Caco-2 (cell line): Measurements from ENCODE around the gene ADARB1. TPM values are rescaled to one million over a fixed set of nuclear protein-coding genes. Genes with fewer than 3 reads are reported as not detected.

Experiments
- BruUV-seq: library from RNA; stranded (reverse); fragments of 400-500 nt; replicated peaks from 2 replicates; lab custom pipeline; 2021; lab: Mats Ljungman, UMichigan
- CTCF ChIA-PET: fragments of 300-600 bp; sonication (Branson Sonifier 250); formaldehyde crosslinking; loops from one replicate; lab custom pipeline; 2022; ENCODE audit warnings: antibody characterized with exemption; lab: Charles Lee
- POLR2A ChIA-PET: fragments of 300-600 bp; sonication (Branson Sonifier 250); formaldehyde crosslinking; loops from one replicate; lab custom pipeline; 2022; ENCODE audit warnings: antibody characterized with exemption; lab: Charles Lee
- DNase-seq, 2 experiments: peaks; one replicate each; pipeline versions ENCODE4 v3.0.0 to v3.0.0-alpha.2; 2020 to 2022
- H3K27me3 ChIP-seq: replicated peaks from 2 replicates; pipeline ENCODE4 v1.6.0; 2011; ENCODE audit warnings: low read length; ENCODE audit not compliant: control insufficient read depth, insufficient read depth
- H3K36me3 ChIP-seq: 2 replicates; pipeline ENCODE4 v1.5.1; 2011; ENCODE audit warnings: low read length; ENCODE audit not compliant: control insufficient read depth, insufficient read depth
- H3K4me1 ChIP-seq: fragments of 250-450 bp; sonication (Bioruptor Pico); 2 replicates; pipeline ENCODE4 v1.5.1; 2020; ENCODE audit warnings: mild to moderate bottlenecking
- H3K4me3 ChIP-seq: 2 replicates; pipeline ENCODE4 v1.5.1; 2011; ENCODE audit warnings: low read depth, mild to moderate bottlenecking, control low read depth, low read length
- H3K9me3 ChIP-seq: fragments of 250-450 bp; sonication (Bioruptor Pico); 2 replicates; pipeline ENCODE4 v1.5.1; 2020; ENCODE audit warnings: mild to moderate bottlenecking, moderate library complexity
- H3K27ac Mint-ChIP-seq: one replicate; pipeline ENCODE4 v1.8.0; 2022; ENCODE audit warnings: mixed read lengths; ENCODE audit not compliant: unreplicated experiment
- H3K27me3 Mint-ChIP-seq: one replicate; pipeline ENCODE4 v1.8.0; 2022; ENCODE audit warnings: mixed read lengths; ENCODE audit not compliant: insufficient read depth, unreplicated experiment
- H3K36me3 Mint-ChIP-seq: one replicate; pipeline ENCODE4 v1.8.0; 2022; ENCODE audit warnings: mild to moderate bottlenecking, mixed read lengths; ENCODE audit not compliant: insufficient read depth, unreplicated experiment
- H3K4me1 Mint-ChIP-seq: one replicate; pipeline ENCODE4 v1.8.0; 2022; ENCODE audit warnings: low read depth, mixed read lengths; ENCODE audit not compliant: unreplicated experiment
- H3K4me3 Mint-ChIP-seq: one replicate; pipeline ENCODE4 v1.8.0; 2022; ENCODE audit warnings: mild to moderate bottlenecking, moderate library complexity, mixed read lengths; ENCODE audit not compliant: unreplicated experiment
- H3K9me3 Mint-ChIP-seq: one replicate; pipeline ENCODE4 v1.8.0; 2022; ENCODE audit warnings: mixed read lengths; ENCODE audit not compliant: unreplicated experiment
- CTCF ChIP-seq, 2 experiments: fragments of 200-600 bp in 1 of 2; IDR thresholded peaks; 1 replicate in 1 of 2; 2 replicates in 1 of 2; pipeline versions ENCODE4 v1.5.1 to v1.8.0; 2011 to 2022; ENCODE audit warnings: antibody characterized with exemption in 1 of 2, control low read depth in 1 of 2, inconsistent platforms in 1 of 2, low read depth in 1 of 2, low read length in 1 of 2, mild to moderate bottlenecking in 1 of 2, moderate library complexity in 1 of 2; ENCODE audit not compliant: insufficient read depth in 1 of 2, severe bottlenecking in 1 of 2, unreplicated experiment in 1 of 2
- intact Hi-C: fragments of 100-400 bp; cut with micrococcal nuclease; formaldehyde crosslinking; loops from one replicate; pipeline ENCODE4 v1.10.0; 2022; ENCODE audit not compliant: unreplicated experiment
- total RNA-seq: library from RNA; stranded (reverse); gene quantifications from 2 replicates; pipeline ENCODE4 v1.2.3, GENCODE V29; 2022

The ADARB1 gene
- total RNA-seq, 1 experiment from 2014 or later: 25.4 TPM

GRCh38 chr21:45187646-45188045 lies 113.3 kb downstream of the ADARB1 start:
- no peaks in the 10 kb centered on the region for H3K4me1 ChIP-seq
- TF ChIP-seq CTCF (IDR thresholded peaks at IDR 0.05; ENCODE audit: insufficient read depth in 1 of 2, low read depth in 1 of 2, low read length in 1 of 2, severe bottlenecking in 1 of 2, unreplicated experiment in 1 of 2): no peak
- Mint-ChIP-seq H3K36me3 (peaks cover 15% of the 10 kb centered on the region), H3K27ac (no peak overlapping the region), H3K27me3 (no peaks in the 10 kb centered on the region), H3K4me1 (no peaks in the 10 kb centered on the region), H3K9me3 (peaks cover 43% of the 10 kb centered on the region), H3K4me3 (no peak overlapping the region)
- no TSS peak for BruUV-seq
- H3K9me3 ChIP-seq: peaks cover 33% of the 10 kb centered on the region
- H3K4me3 ChIP-seq: no peak overlapping the region
- intact Hi-C loops: no loop called here
- H3K36me3 ChIP-seq: no peaks in the 10 kb centered on the region
- POLR2A ChIA-PET: no interaction called here
- H3K27me3 ChIP-seq: no peaks in the 10 kb centered on the region
- DNase-seq: no peak
- CTCF ChIA-PET: no interaction called here

GRCh38 chr21:45190013-45190412 lies 115.6 kb downstream of the ADARB1 start:
- no peak overlapping the region for H3K27ac Mint-ChIP-seq
- peaks cover 15% of the 10 kb centered on the region for H3K36me3 Mint-ChIP-seq
- H3K9me3 Mint-ChIP-seq: peaks cover 43% of the 10 kb centered on the region
- H3K9me3 ChIP-seq: peaks cover 33% of the 10 kb centered on the region
- intact Hi-C loops: no loop called here
- CTCF ChIA-PET: interaction anchor here (1.0 kb wide), 1 partner anchor 52 kb away, joined by 3 read pairs; no protein-coding TSS in a partner anchor
- H3K4me3 Mint-ChIP-seq: no peak overlapping the region
- TF ChIP-seq CTCF (IDR thresholded peaks at IDR 0.05; ENCODE audit: insufficient read depth in 1 of 2, low read depth in 1 of 2, low read length in 1 of 2, severe bottlenecking in 1 of 2, unreplicated experiment in 1 of 2): no peak
- no peak overlapping the region for H3K4me3 ChIP-seq
- H3K4me1 Mint-ChIP-seq: no peaks in the 10 kb centered on the region
- H3K27me3 Mint-ChIP-seq: no peaks in the 10 kb centered on the region
- no peak for DNase-seq
- POLR2A ChIA-PET: no interaction called here
- no TSS peak for BruUV-seq
- no peaks in the 10 kb centered on the region for H3K4me1 ChIP-seq
- H3K36me3 ChIP-seq: no peaks in the 10 kb centered on the region
- no peaks in the 10 kb centered on the region for H3K27me3 ChIP-seq

DNA sequence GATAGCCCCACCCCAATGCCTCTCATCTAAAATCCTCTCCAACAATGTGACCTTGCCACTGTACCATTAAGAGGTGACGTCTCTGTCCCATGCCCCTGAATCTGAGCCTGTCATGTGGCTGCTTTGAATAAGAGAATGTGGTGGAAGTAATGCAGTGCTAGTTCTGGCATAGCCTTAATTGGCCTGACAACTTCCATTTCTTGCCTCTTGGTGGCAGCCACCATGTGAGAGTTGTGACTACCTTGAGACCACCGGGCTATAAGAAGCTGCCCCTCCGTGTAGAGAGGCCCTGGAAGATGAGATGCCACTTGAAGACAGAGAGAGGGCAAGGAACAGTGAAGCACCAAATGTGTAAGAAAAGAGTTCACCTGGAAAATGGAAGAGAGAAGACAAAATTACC lies 118.0 kb downstream of the ADARB1 start:
- Histone ChIP-seq H3K9me3 (peaks cover 24% of the 10 kb centered on the region), H3K36me3 (no peaks in the 10 kb centered on the region), H3K4me3 (no peak overlapping the region), H3K4me1 (no peaks in the 10 kb centered on the region), H3K27me3 (no peaks in the 10 kb centered on the region)
- ChIA-PET CTCF (no interaction called here), POLR2A (no interaction called here)
- no peak overlapping the region for H3K4me3 Mint-ChIP-seq
- peaks cover 29% of the 10 kb centered on the region for H3K9me3 Mint-ChIP-seq
- no peak for TF ChIP-seq CTCF (IDR thresholded peaks at IDR 0.05; ENCODE audit: insufficient read depth in 1 of 2, low read depth in 1 of 2, low read length in 1 of 2, severe bottlenecking in 1 of 2, unreplicated experiment in 1 of 2)
- H3K27me3 Mint-ChIP-seq: no peaks in the 10 kb centered on the region
- H3K4me1 Mint-ChIP-seq: no peaks in the 10 kb centered on the region
- H3K27ac Mint-ChIP-seq: no peak overlapping the region
- intact Hi-C loops: no loop called here
- H3K36me3 Mint-ChIP-seq: peaks cover 15% of the 10 kb centered on the region
- DNase-seq: no peak
- no TSS peak for BruUV-seq
